Osteocyte (in vitro differentiated cells): ENCODE measurements around the gene ARPP21. TPM values are rescaled to one million over a fixed set of nuclear protein-coding genes. Genes with fewer than 3 reads are reported as not detected.

Experiments
- DNase-seq: peaks from one replicate; pipeline ENCODE4 v3.0.0; 2021; ENCODE audit warnings: mixed read lengths; ENCODE audit not compliant: unreplicated experiment; ENCODE audit errors: extremely low spot score
- H3K27ac Mint-ChIP-seq: one replicate; pipeline ENCODE4 v1.8.0; 2021; ENCODE audit warnings: mild to moderate bottlenecking, mixed read lengths; ENCODE audit not compliant: unreplicated experiment
- H3K27me3 Mint-ChIP-seq: one replicate; pipeline ENCODE4 v1.8.0; 2021; ENCODE audit warnings: mixed read lengths; ENCODE audit not compliant: unreplicated experiment
- H3K36me3 Mint-ChIP-seq: one replicate; pipeline ENCODE4 v1.8.0; 2021; ENCODE audit warnings: mixed read lengths; ENCODE audit not compliant: unreplicated experiment
- H3K4me1 Mint-ChIP-seq: one replicate; pipeline ENCODE4 v1.8.0; 2021; ENCODE audit warnings: mixed read lengths; ENCODE audit not compliant: unreplicated experiment
- H3K4me3 Mint-ChIP-seq: one replicate; pipeline ENCODE4 v1.8.0; 2021; ENCODE audit warnings: mild to moderate bottlenecking, moderate library complexity, mixed read lengths; ENCODE audit not compliant: unreplicated experiment
- H3K9me3 Mint-ChIP-seq: one replicate; pipeline ENCODE4 v1.8.0; 2021; ENCODE audit warnings: mixed read lengths; ENCODE audit not compliant: unreplicated experiment
- CTCF ChIP-seq: fragments of 200-600 bp; sonication (generic); IDR thresholded peaks from 2 replicates; pipeline ENCODE4 v1.5.0; 2021; ENCODE audit warnings: antibody characterized with exemption, mild to moderate bottlenecking, moderate library complexity
- total RNA-seq: library from RNA; stranded (reverse); gene quantifications from 2 replicates; pipeline ENCODE4 v1.2.1, GENCODE V29; 2021

The ARPP21 gene
- total RNA-seq, 1 donor from 2014 or later = 3.7 TPM

GRCh38 chr3:35777563-35778554 is 138.5 kb downstream of the ARPP21 start:
- Mint-ChIP-seq H3K4me3 (no peak overlapping the region), H3K27ac (no peak overlapping the region), H3K9me3 (no peaks in the 10 kb centered on the region), H3K27me3 (peaks cover 21% of the 10 kb centered on the region), H3K4me1 (peaks cover 8% of the 10 kb centered on the region), H3K36me3 (no peaks in the 10 kb centered on the region)
- no peak for TF ChIP-seq CTCF
- no peak for DNase-seq

- Mint-ChIP-seq H3K9me3 (no peaks in the 10 kb centered on the region), H3K4me1 (peaks cover 16% of the 10 kb centered on the region), H3K27me3 (peaks cover 18% of the 10 kb centered on the region), H3K4me3 (no peak overlapping the region), H3K36me3 (no peaks in the 10 kb centered on the region), H3K27ac (no peak overlapping the region)
- no peak for TF ChIP-seq CTCF
- DNase-seq = no peak
Observed at GRCh38 chr3:35779611-35780010, 140.3 kb downstream of the ARPP21 start.

GRCh38 chr3:35780800-35781199 is 141.5 kb downstream of the ARPP21 start:
- no peak for TF ChIP-seq CTCF
- H3K36me3 Mint-ChIP-seq = no peaks in the 10 kb centered on the region
- no peak for DNase-seq
- peaks cover 17% of the 10 kb centered on the region for H3K27me3 Mint-ChIP-seq
- H3K4me3 Mint-ChIP-seq = no peak overlapping the region
- H3K9me3 Mint-ChIP-seq = no peaks in the 10 kb centered on the region
- no peak overlapping the region for H3K27ac Mint-ChIP-seq
- H3K4me1 Mint-ChIP-seq = peaks cover 16% of the 10 kb centered on the region

- Mint-ChIP-seq H3K27me3 (peaks cover 14% of the 10 kb centered on the region), H3K4me3 (no peak overlapping the region), H3K36me3 (no peaks in the 10 kb centered on the region), H3K4me1 (peaks cover 16% of the 10 kb centered on the region), H3K27ac (no peak overlapping the region), H3K9me3 (no peaks in the 10 kb centered on the region)
- no peak for DNase-seq
- TF ChIP-seq CTCF = no peak
Observed at GRCh38 chr3:35781558-35781957, 142.2 kb downstream of the ARPP21 start.

- peaks cover 16% of the 10 kb centered on the region for H3K4me1 Mint-ChIP-seq
- peaks cover 14% of the 10 kb centered on the region for H3K27me3 Mint-ChIP-seq
- DNase-seq = no peak
- TF ChIP-seq CTCF = no peak
- no peaks in the 10 kb centered on the region for H3K36me3 Mint-ChIP-seq
- H3K4me3 Mint-ChIP-seq = no peak overlapping the region
- H3K27ac Mint-ChIP-seq = no peak overlapping the region
- H3K9me3 Mint-ChIP-seq = no peaks in the 10 kb centered on the region
Observed at GRCh38 chr3:35782355-35782754, 143.0 kb downstream of the ARPP21 start.
